ENCODE measurements around the gene PRADC1.
"Not testable (repeated sequence)": the region's sequence is repeated elsewhere in the genome, so short reads cannot be mapped to it uniquely, and the experiment has no call there.

PRADC1 gene

GRCh38 chr2:73233154-73233931 lies at the start of gene PRADC1:
Gene PRADC1 (minus strand): TSS chr2:73233239. CDS start chr2:73233160, 79 bp downstream.
- peak; percentile 85 to 88 for DNase-seq (ENCODE audit: extremely low read depth in 1 of 2, low read depth in 1 of 2)

- DNase-seq (ENCODE audit: extremely low read depth in 1 of 2, low read depth in 1 of 2), result no peak
Measured at GRCh38 chr2:73281244-73281643, 48.2 kb upstream of the PRADC1 start.

GRCh38 chr2:73279852-73280251 lies 46.8 kb upstream of the PRADC1 start:
- no peak for DNase-seq (ENCODE audit: extremely low read depth in 1 of 2, low read depth in 1 of 2)

DNA sequence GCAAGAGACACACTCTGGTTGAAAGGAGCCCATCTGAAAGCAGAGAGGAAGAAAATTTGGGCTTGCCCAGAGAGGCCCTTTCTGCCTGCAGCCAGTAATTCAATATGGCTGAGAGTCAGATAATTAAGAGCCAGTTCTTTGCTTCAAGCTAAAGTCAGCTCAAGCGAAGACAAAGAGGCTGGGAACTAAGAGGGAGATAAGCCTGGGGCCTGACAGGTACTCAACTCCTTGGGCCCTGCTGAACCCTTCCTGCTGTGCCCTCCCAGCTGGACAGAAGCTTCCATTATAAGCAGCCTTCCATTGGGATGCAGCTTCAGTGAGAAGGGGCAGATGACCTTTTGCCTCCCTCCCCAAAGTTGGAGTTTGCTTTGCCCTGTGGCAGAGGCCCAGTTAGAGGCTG lies 39.2 kb upstream of the PRADC1 start:
- no peak for DNase-seq (ENCODE audit: extremely low read depth in 1 of 2, low read depth in 1 of 2)

GRCh38 chr2:73269686-73270465 lies 36.8 kb upstream of the PRADC1 start:
- no peak for DNase-seq (ENCODE audit: extremely low read depth in 1 of 2, low read depth in 1 of 2)

- peak; percentile 40 to 59 for DNase-seq (ENCODE audit: extremely low read depth in 1 of 2, low read depth in 1 of 2)
Measured at GRCh38 chr2:73268830-73269685, 36.0 kb upstream of the PRADC1 start.

- DNase-seq (ENCODE audit: extremely low read depth in 1 of 2, low read depth in 1 of 2), result no peak
Measured at GRCh38 chr2:73268366-73268829, 35.4 kb upstream of the PRADC1 start.

DNA sequence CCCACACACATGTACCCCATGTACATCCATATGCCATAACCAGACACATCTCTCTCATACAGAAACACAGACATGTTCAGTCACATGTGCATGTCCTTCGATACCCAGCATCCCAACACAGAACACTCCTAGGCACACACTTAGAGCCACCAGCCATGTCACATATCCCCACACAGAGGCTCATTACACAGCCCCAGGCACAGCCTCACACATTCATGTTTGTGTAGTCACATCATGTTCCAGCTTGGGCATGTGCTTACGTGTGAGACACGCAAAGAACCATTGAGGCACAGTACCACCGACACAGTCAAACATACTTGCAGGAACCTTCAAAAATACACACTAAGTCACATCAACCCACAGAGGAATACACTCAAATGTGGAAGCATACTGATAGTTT lies 34.0 kb upstream of the PRADC1 start:
- DNase-seq (ENCODE audit: extremely low read depth in 1 of 2, low read depth in 1 of 2), result no peak

DNA sequence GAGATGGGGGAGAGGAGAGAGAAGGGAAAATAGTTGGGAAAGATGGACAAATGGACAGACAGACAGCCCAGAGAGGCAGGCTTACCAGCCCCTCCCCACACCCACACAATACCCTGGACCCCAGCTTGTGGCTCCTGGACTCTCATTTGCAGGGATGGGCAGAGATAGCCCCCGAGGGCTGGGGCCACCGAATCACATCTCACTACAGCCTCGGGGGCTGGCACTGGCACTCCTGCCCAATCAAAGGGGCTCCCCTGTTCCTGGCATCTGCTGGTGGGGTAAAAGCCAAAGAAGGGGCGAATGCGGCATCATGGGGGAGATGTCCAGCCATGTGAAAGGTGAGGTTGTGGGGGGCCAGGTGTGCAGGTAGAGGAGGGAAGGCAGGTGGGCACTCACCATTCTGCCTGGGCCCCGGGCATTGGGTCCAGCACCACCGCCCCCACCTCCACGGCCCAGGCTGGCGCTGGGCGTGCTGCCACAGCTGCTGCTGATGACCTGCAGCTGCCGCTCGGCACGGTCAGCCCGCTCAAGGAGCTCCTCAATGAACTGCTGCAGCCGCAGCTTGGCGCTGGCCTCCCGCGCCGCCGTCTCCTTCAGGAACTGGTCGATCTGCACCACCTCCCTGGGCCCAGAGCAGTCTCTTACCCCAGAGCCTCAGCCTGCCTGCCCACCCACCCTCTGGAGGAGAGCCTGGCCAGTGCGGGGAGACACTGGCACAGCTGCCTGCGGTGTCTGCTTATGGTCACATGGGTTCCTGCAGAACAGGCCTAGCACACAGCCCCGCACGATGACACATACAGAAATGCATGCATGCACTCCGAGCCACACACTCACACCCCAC lies 33.2 kb upstream of the PRADC1 start:
- DNase-seq (ENCODE audit: extremely low read depth in 1 of 2, low read depth in 1 of 2), result no peak

GRCh38 chr2:73265298-73266060 lies 32.4 kb upstream of the PRADC1 start:
- DNase-seq (ENCODE audit: extremely low read depth in 1 of 2, low read depth in 1 of 2), result no peak

GRCh38 chr2:73264783-73265182 lies 31.7 kb upstream of the PRADC1 start:
- DNase-seq (ENCODE audit: extremely low read depth in 1 of 2, low read depth in 1 of 2), result no peak

GRCh38 chr2:73264332-73264606 lies 31.2 kb upstream of the PRADC1 start:
- no peak for DNase-seq (ENCODE audit: extremely low read depth in 1 of 2, low read depth in 1 of 2)

DNA sequence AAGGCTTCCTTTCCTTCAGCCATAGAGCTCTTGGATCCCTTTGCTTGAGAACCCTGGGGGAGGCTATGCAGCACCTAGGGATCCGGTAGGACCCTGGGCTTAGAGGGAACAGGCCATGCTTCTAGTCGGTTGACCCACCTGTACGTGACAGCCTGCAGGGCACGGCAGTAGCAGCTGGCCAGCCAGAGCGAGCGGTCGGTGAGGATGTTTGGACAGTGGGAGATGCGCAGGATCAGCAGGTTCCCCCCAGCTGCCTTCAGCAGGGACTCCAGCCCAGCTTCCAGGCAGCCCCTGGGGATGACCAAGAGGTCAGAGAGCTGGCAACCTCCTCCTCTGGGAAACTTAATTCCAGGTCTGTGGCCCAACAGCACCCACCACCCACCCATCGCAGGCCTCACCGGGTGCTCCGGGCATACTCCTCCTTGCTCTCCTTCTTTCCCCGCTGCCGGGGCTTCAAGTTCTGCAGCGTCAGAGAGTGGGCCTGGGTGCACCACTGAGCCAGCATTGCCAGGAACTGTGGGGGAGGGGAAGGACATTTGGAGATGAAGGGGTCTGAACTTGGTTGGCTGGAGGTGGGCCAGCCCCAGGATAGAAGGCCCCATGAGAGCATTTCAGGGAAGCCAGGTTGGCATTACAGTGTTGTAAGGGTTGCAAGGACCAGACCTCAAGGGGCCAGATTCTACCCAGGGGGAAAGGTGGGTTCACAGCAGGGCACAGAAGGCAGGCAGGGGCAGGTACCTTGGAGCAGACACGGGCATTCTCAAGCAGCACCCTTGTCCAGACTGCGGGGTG lies 30.7 kb upstream of the PRADC1 start:
- no peak for DNase-seq (ENCODE audit: extremely low read depth in 1 of 2, low read depth in 1 of 2)

GRCh38 chr2:73262691-73263429 lies 29.8 kb upstream of the PRADC1 start:
- DNase-seq (ENCODE audit: extremely low read depth in 1 of 2, low read depth in 1 of 2), result not testable (repeated sequence)

DNA sequence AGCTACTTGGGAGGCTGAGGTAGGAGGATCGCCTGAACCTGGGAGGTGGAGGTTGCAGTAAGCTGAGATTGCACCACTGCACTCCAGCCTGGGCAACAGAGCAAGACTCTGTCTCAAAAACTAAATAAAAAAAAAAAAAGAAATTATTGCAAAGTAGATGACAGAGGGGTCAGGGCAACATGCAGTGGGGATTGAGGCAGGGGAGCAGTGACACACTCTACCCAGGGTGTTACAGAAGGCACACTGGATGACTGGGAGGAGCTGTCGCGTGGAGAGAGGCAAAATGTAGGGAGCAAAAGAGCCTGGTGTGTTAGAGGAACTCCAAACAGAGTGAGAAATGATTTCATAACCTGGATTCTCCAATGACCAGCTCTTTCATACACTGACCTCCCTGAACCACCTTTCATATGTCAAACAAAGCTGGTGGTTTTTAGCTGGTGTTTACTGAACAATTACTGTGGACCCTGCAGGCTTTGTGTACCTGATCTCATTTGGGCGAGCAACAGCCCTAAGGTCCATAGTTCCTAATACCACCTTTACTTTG lies 29.1 kb upstream of the PRADC1 start:
- no peak for DNase-seq (ENCODE audit: extremely low read depth in 1 of 2, low read depth in 1 of 2)

DNA sequence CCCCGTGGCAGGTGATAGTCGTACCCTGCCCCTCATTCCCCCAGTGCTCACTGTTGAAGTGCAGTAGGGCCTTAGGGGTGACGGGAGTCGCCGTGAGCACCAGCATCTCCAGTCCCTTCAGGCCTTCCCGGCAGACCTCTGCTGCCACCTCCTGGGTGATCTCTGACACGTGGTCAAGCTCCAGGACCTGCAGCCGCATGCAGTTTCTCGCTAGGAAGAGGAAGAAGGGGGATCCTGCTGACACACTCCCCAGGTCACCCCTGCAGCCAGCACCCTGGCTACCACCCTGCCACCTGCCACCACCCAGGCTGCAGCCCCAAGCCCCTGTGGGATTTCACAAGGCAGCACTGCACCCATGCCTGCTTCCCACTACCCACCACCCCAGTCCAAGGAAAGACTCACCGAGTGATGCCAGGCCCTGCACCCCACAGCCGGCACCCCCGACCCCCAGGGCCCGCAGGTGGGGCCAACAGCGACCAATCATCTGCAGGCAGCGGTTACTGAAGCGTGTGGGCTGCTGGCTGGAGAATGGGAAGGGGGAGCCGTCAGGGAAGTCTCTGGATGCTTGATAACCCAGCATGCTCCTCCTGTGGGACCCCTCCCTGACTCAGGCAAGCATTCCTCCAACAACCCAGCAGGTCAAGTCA lies 27.4 kb upstream of the PRADC1 start:
- no peak for DNase-seq (ENCODE audit: extremely low read depth in 1 of 2, low read depth in 1 of 2)

- DNase-seq (ENCODE audit: extremely low read depth in 1 of 2, low read depth in 1 of 2), result no peak
Measured at GRCh38 chr2:73259704-73260337, 26.8 kb upstream of the PRADC1 start.
